Breast epithelium (tissue), 3 donors: ENCODE results near the gene CHMP5.

Experiments
- POLR2A ChIP-seq: fragments of 450-650 bp; IDR thresholded peaks from one replicate; pipeline ENCODE4 v1.6.1; 2016; ENCODE audit warnings: antibody characterized with exemption, mild to moderate bottlenecking, moderate library complexity
- POLR2AphosphoS5 ChIP-seq, 3 donors: sonication (generic); formaldehyde crosslinking; IDR thresholded peaks; one replicate each; pipeline ENCODE4 v1.6.1; 2017; ENCODE audit warnings: antibody characterized with exemption in 3 of 3
- TF ChIP-seq, protein P1 (sequence below), 3 donors: fragments of 450-650 bp; IDR thresholded peaks; one replicate each; pipeline ENCODE4 v1.5.1; 2016 to 2017; ENCODE audit warnings: antibody characterized with exemption in 3 of 3, mild to moderate bottlenecking in 3 of 3, moderate library complexity in 3 of 3

DNA sequence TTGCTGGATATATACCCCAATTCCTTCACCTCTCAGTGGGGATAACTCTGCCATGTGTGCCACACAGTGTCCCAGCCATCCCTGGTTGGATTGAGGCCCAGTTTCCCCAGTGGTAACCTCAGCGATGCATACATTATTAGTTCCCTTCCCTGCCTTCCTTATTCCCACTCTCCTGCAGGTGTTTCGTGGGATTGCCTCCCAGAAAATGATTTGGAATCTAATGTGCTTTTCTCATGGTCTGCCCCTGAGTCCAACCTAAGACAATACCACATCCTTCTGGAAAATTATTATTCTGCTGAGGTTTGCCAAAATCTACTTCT is 33.3 kb upstream of the CHMP5 start:
- TF ChIP-seq, protein P1, sequence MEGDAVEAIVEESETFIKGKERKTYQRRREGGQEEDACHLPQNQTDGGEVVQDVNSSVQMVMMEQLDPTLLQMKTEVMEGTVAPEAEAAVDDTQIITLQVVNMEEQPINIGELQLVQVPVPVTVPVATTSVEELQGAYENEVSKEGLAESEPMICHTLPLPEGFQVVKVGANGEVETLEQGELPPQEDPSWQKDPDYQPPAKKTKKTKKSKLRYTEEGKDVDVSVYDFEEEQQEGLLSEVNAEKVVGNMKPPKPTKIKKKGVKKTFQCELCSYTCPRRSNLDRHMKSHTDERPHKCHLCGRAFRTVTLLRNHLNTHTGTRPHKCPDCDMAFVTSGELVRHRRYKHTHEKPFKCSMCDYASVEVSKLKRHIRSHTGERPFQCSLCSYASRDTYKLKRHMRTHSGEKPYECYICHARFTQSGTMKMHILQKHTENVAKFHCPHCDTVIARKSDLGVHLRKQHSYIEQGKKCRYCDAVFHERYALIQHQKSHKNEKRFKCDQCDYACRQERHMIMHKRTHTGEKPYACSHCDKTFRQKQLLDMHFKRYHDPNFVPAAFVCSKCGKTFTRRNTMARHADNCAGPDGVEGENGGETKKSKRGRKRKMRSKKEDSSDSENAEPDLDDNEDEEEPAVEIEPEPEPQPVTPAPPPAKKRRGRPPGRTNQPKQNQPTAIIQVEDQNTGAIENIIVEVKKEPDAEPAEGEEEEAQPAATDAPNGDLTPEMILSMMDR (IDR thresholded peaks at IDR 0.05) = no peak
- TF ChIP-seq POLR2A (no peak), POLR2AphosphoS5 (IDR thresholded peaks at IDR 0.05) (no peak)
